Ovary (tissue), 9 donors: ENCODE data around the gene ZNF701. TPM values are rescaled to one million over a fixed set of nuclear protein-coding genes. Genes with fewer than 3 reads are reported as not detected.
A peak's percentile ranks its signal among the peaks of the same experiment; 100 is the strongest.
"Not testable (repeated sequence)": the region's sequence is repeated elsewhere in the genome, so short reads cannot be mapped to it uniquely, and the experiment has no call there.

Experiments
- DNase-seq, 5 donors: peaks; one replicate each; pipeline ENCODE4 v3.0.0-alpha.2; 2019 to 2020
- H3K27ac ChIP-seq, 2 donors: fragments of 200-600 bp; one replicate each; pipeline versions ENCODE4 v1.5.1 to v1.8.0; 2019 to 2022
- H3K27me3 ChIP-seq: fragments of 200-600 bp; one replicate; pipeline ENCODE4 v1.8.0; 2022
- H3K36me3 ChIP-seq: fragments of 200-600 bp; sonication (generic); one replicate; pipeline ENCODE4 v1.5.1; 2019
- H3K4me1 ChIP-seq: one replicate; pipeline ENCODE4 v1.8.1; 2013; ENCODE audit warnings: mild to moderate bottlenecking, moderate library complexity; ENCODE audit not compliant: insufficient read depth
- H3K4me3 ChIP-seq: fragments of 200-600 bp; sonication (generic); one replicate; pipeline ENCODE4 v1.5.1; 2017
- H3K9me3 ChIP-seq, 2 donors: fragments of 200-600 bp in 1 of 2; sonication (generic) in 1 of 2; one replicate each; pipeline versions ENCODE4 v1.5.1 to v1.8.1; 2013 to 2019; ENCODE audit warnings: mild to moderate bottlenecking in 1 of 2, moderate library complexity in 1 of 2
- CTCF ChIP-seq, 3 donors: fragments of 450-650 bp in 2 of 3; fragments of 200-600 bp in 1 of 3; IDR thresholded peaks; one replicate each; pipeline versions ENCODE4 v1.5.1 to v1.8.0; 2016 to 2022; ENCODE audit warnings: antibody characterized with exemption in 3 of 3, mild to moderate bottlenecking in 1 of 3
- EP300 ChIP-seq: sonication (generic); formaldehyde crosslinking; IDR thresholded peaks from one replicate; pipeline ENCODE4 v1.6.1; 2017; ENCODE audit warnings: antibody characterized with exemption
- POLR2A ChIP-seq: fragments of 450-650 bp; IDR thresholded peaks from one replicate; pipeline ENCODE4 v1.6.1; 2017; ENCODE audit warnings: antibody characterized with exemption, mild to moderate bottlenecking, moderate library complexity
- WGBS, 3 donors: extraction: QIAGEN DNeasy Blood & Tissue Kit in 1 of 3; methylation state at CpG; one replicate each; pipeline versions ENCODE4 v1.1.5 to v1.1.7; 2013 to 2017; 5-methylcytosine and 5-hydroxymethylcytosine counted together
- intact Hi-C, 4 donors: fragments of 100-400 bp; cut with DNase I; formaldehyde crosslinking; loops; one replicate each; pipeline versions ENCODE4 v1.11.0 to v1.15.1; 2022 to 2023
- polyA plus RNA-seq, 2 donors: library from polyadenylated mRNA; stranded (reverse); fragments of 200-250 nt in 1 of 2; fragments of 350-450 nt in 1 of 2; fragmentation: Illumina TruSeq in 1 of 2; extraction: RNeasy Lipid Tissue Mini Kit (QIAGEN cat#74804) in 1 of 2; gene quantifications; one replicate each; pipeline ENCODE4 v1.2.3, GENCODE V29; 2013 to 2014
- total RNA-seq, 7 donors: library from RNA; depleted of rRNA in 2 of 7; stranded (reverse); fragments of >200 nt in 2 of 7; fragmentation: NEBNext Ultra II Directional in 3 of 7; extraction: Animal tissue kit (Norgen Biotek cat#: 25700) in 3 of 7; gene quantifications; one replicate each; pipeline versions ENCODE4 v1.1.0 to v1.2.4, GENCODE V29; 2016 to 2023
- donor health status: DM: no; HTN: no; CAD: no; lungs with moderate emphysema.
- donor health status: DM: no; HTN: no; CAD: no.
- donor health status: Bipolar disorder and iron deficiency.
- donor health status: DM: yes; HTN: yes; CAD: no.
- donor health status: DM: no; HTN: no; CAD: no.
- donor health status: DM: yes; HTN: yes; CAD: no.

ZNF701 gene
- total and polyA plus RNA-seq, 9 donors, result 7.3 to 21.7 (median 15.5) TPM

- peaks cover 9% of the 10 kb centered on the region for H3K4me1 ChIP-seq
- no peaks in the 10 kb centered on the region for H3K36me3 ChIP-seq
- 1% methylated on average over 15 of the region's 15 CpGs for WGBS, 3 donors
- intact Hi-C loops, result no loop called here
- peak overlapping the region; percentile 54 for H3K4me3 ChIP-seq
- no peaks in the 10 kb centered on the region for H3K27me3 ChIP-seq
- peak in 2 of 5 donors; percentile 40 to 44 for DNase-seq
- H3K9me3 ChIP-seq, result no peaks in the 10 kb centered on the region
- no peak for TF ChIP-seq EP300
- no peak for TF ChIP-seq POLR2A
- no peak for TF ChIP-seq CTCF (IDR thresholded peaks at IDR 0.05)
- H3K27ac ChIP-seq, result peak overlapping the region; percentile 55 to 68
Observed at GRCh38 chr19:52600639-52601024, 30.5 kb downstream of the ZNF701 start.

- TF ChIP-seq POLR2A (peak; percentile 54), CTCF (IDR thresholded peaks at IDR 0.05) (peak in 1 of 3 donors; percentile 37), EP300 (no peak)
- peak overlapping the region; percentile 54 for H3K4me3 ChIP-seq
- DNase-seq, result peak; percentile 94 to 97 (median 96)
- peaks cover 9% of the 10 kb centered on the region for H3K4me1 ChIP-seq
- intact Hi-C loops, result no loop called here
- no peaks in the 10 kb centered on the region for H3K36me3 ChIP-seq
- peak overlapping the region; percentile 55 to 68 for H3K27ac ChIP-seq
- H3K9me3 ChIP-seq, result no peaks in the 10 kb centered on the region
- no peaks in the 10 kb centered on the region for H3K27me3 ChIP-seq
- WGBS, 3 donors, result 0 to 1% (median 1%) methylated on average over 62 of the region's 62 CpGs
Observed at GRCh38 chr19:52601025-52601973, 31.2 kb downstream of the ZNF701 start.

- H3K9me3 ChIP-seq, H3K4me1 ChIP-seq, intact Hi-C loops, H3K27me3 ChIP-seq, H3K36me3 ChIP-seq, DNase-seq: not testable (repeated sequence)
- Histone ChIP-seq H3K4me3 (peak overlapping the region; percentile 54), H3K27ac (peak overlapping the region in 1 of 2 donors; percentile 55)
- WGBS, 3 donors, result 41 to 47% (median 44%) methylated on average over 3 of the region's 3 CpGs
Observed at GRCh38 chr19:52601974-52602366, 31.9 kb downstream of the ZNF701 start.

GRCh38 chr19:52602941-52603340 lies 32.9 kb downstream of the ZNF701 start:
- Histone ChIP-seq H3K4me1 (peaks cover 9% of the 10 kb centered on the region), H3K27me3 (no peaks in the 10 kb centered on the region), H3K4me3 (no peak overlapping the region), H3K36me3 (no peaks in the 10 kb centered on the region), H3K9me3 (no peaks in the 10 kb centered on the region), H3K27ac (no peak overlapping the region)
- intact Hi-C loops, result no loop called here
- WGBS, 3 donors, result 74 to 82% (median 80%) methylated on average over 2 of the region's 2 CpGs
- DNase-seq, result no peak
- TF ChIP-seq POLR2A, result no peak
- no peak for TF ChIP-seq EP300
- no peak for TF ChIP-seq CTCF (IDR thresholded peaks at IDR 0.05)

GRCh38 chr19:52603558-52604207 lies 33.6 kb downstream of the ZNF701 start:
- no peaks in the 10 kb centered on the region for H3K36me3 ChIP-seq
- WGBS, 3 donors, result 64 to 72% (median 67%) methylated on average over 14 of the region's 14 CpGs
- H3K27ac ChIP-seq, result no peak overlapping the region
- DNase-seq, result no peak
- H3K4me3 ChIP-seq, result no peak overlapping the region
- H3K27me3 ChIP-seq, result no peaks in the 10 kb centered on the region
- peaks cover 9% of the 10 kb centered on the region for H3K4me1 ChIP-seq
- no peak for TF ChIP-seq POLR2A
- no peak for TF ChIP-seq EP300
- no peak for TF ChIP-seq CTCF (IDR thresholded peaks at IDR 0.05)
- intact Hi-C loops, result no loop called here
- H3K9me3 ChIP-seq, result no peaks in the 10 kb centered on the region
